Lower leg skin (tissue), 3 donors: ENCODE data around the gene CD300H.

Experiments used
- POLR2A ChIP-seq, 2 donors: fragments of 450-650 bp; IDR thresholded peaks; one replicate each; pipeline ENCODE4 v1.6.1; 2016 to 2017; ENCODE audit warnings: antibody characterized with exemption in 2 of 2, mild to moderate bottlenecking in 1 of 2, moderate library complexity in 1 of 2
- TF ChIP-seq, protein P1 (sequence below), 3 donors: fragments of 450-650 bp; IDR thresholded peaks; one replicate each; pipeline ENCODE4 v1.5.1; 2016; ENCODE audit warnings: antibody characterized with exemption in 3 of 3, mild to moderate bottlenecking in 3 of 3, moderate library complexity in 2 of 3

GRCh38 chr17:74512036-74512435 is 55.3 kb downstream of the CD300H start:
- TF ChIP-seq, protein P1, sequence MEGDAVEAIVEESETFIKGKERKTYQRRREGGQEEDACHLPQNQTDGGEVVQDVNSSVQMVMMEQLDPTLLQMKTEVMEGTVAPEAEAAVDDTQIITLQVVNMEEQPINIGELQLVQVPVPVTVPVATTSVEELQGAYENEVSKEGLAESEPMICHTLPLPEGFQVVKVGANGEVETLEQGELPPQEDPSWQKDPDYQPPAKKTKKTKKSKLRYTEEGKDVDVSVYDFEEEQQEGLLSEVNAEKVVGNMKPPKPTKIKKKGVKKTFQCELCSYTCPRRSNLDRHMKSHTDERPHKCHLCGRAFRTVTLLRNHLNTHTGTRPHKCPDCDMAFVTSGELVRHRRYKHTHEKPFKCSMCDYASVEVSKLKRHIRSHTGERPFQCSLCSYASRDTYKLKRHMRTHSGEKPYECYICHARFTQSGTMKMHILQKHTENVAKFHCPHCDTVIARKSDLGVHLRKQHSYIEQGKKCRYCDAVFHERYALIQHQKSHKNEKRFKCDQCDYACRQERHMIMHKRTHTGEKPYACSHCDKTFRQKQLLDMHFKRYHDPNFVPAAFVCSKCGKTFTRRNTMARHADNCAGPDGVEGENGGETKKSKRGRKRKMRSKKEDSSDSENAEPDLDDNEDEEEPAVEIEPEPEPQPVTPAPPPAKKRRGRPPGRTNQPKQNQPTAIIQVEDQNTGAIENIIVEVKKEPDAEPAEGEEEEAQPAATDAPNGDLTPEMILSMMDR (IDR thresholded peaks at IDR 0.05): no peak
- no peak for TF ChIP-seq POLR2A (IDR thresholded peaks at IDR 0.05)
